MM.1S (cell line): ENCODE measurements around the gene GRB10.

Experiments
- EZH2 ChIP-seq: fragments of 300-600 bp; sonication (generic); optimal IDR thresholded peaks from 2 replicates; pipeline ENCODE3; 2017; ENCODE audit warnings: low read depth, mild to moderate bottlenecking, antibody characterized with exemption, low read length, mixed read lengths
- EZH2phosphoT487 ChIP-seq: fragments of 300-600 bp; sonication (generic); IDR thresholded peaks from 2 replicates; pipeline ENCODE4 v1.6.1; 2018; ENCODE audit warnings: antibody characterized with exemption, low read length
- TF ChIP-seq, protein P1 (sequence below): fragments of 300-600 bp; sonication (generic); IDR thresholded peaks from 2 replicates; pipeline ENCODE4 v1.5.1; 2016; ENCODE audit warnings: antibody characterized with exemption, low read length, mixed read lengths

DNA sequence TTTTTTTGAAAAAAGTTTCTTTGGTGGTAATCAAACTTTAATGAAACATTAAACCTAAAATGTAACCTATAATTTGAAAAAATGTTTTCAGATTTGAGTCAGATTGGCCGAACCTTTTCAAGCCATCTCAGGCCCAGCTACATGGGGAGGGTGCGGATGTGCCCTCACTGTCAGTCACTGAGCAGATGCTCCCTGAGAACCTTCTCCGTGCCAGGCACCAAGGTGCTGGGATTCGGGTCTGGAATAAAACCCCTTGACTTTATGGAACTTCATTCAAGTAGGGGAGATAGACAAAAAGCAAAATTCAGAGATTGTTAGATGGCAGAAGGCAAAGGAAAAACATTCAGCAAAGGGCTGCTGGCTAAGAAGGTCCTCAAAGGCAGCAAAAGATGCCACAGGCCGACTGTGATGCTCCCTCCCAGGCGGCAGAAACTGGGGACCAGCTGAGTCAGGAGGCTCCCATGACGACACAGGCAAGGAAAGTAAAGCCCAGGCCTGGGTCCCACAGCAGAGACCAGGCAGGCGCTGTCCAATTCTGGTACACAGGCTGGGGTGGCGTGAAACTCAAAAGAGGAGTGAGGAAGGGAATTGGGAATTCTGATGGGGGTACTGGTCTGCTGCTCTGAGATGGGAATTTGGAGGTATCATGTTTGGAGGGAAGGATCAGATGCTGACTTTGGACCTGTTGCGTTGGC lies 135.3 kb downstream of the GRB10 start:
- TF ChIP-seq, protein P1, sequence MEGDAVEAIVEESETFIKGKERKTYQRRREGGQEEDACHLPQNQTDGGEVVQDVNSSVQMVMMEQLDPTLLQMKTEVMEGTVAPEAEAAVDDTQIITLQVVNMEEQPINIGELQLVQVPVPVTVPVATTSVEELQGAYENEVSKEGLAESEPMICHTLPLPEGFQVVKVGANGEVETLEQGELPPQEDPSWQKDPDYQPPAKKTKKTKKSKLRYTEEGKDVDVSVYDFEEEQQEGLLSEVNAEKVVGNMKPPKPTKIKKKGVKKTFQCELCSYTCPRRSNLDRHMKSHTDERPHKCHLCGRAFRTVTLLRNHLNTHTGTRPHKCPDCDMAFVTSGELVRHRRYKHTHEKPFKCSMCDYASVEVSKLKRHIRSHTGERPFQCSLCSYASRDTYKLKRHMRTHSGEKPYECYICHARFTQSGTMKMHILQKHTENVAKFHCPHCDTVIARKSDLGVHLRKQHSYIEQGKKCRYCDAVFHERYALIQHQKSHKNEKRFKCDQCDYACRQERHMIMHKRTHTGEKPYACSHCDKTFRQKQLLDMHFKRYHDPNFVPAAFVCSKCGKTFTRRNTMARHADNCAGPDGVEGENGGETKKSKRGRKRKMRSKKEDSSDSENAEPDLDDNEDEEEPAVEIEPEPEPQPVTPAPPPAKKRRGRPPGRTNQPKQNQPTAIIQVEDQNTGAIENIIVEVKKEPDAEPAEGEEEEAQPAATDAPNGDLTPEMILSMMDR = no peak
- TF ChIP-seq EZH2 = no peak
- no peak for TF ChIP-seq EZH2phosphoT487
